NCI-H446 (cell line): ENCODE results near the gene LNX1.

Experiments used
- DNase-seq, 2 experiments: peaks; one replicate each; lab custom pipeline; 2025; lab: John Stamatoyannopoulos, UW

LNX1 gene

DNA sequence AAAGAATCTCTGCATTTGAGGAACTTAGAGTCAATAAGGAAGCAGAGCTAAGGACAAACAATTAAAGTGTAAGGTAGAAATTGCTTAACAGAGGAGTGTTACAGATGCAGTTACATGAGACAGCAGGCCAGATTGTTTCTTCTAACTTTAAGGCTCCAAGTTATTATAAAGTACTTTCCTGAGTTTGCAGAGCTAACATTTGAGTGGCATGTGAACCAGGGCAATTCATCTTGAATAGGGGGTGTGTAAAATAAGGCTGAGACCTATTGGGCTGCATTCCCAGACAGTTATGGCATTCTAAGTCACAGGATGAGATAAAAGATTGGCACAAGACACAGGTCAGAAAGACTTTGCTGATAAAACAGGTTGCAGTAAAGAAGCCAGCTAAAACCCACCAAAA, 7.6 kb upstream of the LNX1 start:
- DNase-seq: no peak

DNA sequence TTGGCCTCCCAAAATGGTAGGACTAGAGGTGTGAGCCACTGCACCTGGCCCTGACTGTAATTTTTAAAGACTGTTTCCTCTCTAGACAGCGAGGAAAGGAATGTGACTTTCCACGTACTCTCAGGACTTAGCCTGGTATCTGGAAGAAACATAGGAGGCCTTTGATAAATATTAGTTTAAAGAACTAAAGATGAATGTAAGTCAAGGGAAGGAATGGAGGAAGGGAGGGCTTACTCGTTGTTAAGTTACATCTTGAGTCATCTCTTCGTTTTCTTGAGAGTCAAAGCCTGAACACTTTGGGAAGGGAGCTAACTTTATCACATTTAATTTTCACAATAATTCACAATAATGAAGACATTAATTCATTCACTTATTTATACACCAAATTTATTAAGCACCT, 7.2 kb upstream of the LNX1 start:
- no peak for DNase-seq

DNA sequence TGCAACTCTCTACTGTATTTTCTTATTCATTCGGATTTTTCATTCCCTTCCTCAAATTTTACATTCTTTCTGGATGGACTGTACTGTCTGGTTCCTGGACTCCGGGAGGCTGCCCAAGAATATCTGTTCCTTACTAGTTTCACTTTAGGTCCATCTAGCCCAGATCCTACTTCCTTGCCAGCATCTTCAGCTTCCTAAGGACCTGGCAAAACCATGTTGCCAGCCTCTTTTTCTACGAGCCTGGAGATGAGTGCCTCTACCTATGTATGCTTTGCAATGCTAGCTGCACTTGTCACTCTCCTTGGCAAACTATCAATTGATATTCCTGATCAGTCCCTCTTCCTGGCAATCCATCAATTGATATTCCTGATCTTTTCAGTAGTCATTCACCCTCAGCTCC, 5.6 kb upstream of the LNX1 start:
- DNase-seq: no peak

DNA sequence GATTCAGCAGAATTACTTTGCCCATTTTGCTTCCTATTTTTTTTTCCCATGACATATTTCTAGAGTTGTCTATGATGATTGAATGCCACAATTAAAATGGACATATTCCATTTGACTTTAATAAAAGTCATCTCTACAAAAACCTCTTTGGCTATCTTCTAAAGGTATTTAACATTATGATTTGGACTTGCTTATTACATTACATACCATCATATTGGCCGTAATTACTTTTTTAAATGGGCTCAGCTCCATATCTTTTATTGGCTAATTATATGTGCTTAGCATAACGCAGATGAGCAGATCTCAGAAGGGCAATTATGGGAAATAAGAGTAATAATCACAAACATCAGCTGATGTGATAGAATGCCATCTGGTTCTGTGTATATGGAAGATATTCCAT, 4.5 kb upstream of the LNX1 start:
- no peak for DNase-seq

DNA sequence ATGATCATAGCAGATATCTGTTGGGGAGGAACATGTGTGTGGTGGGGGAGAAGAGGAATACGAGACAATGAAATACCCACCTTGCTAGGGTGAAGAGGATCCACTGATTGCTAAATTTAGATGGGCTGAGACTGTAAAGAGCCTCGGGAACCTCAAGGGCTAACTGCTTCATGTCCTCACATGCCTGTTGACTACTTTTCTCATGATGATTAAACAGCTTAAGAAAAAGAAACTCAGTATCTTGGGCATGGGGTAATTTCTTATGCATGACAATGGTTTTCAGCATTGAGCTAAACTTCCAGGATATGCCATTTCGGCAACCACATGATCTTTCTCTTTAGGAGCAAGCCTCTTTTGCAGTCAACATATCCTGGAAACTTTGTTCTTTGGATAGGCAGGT, 3.9 kb upstream of the LNX1 start:
- DNase-seq: no peak

DNA sequence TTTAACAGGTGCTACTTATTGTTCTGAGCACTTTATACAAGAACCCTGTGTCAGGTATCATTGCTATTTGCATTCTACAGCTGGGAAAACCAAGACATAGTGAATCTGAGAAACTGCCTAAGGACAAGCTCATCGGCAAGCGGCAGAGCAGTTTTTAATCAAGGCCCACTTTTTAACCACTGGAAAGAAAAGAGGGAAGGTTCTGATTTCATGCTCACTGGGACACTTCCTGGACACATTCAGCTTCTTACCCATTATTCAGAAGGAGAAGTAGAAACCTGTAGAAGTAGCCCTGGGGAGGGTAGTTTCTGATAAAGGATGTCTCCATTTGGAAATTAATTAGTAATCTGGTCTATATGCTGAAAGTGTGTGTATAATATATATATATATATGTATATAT, 2.5 kb upstream of the LNX1 start:
- no peak for DNase-seq

DNA sequence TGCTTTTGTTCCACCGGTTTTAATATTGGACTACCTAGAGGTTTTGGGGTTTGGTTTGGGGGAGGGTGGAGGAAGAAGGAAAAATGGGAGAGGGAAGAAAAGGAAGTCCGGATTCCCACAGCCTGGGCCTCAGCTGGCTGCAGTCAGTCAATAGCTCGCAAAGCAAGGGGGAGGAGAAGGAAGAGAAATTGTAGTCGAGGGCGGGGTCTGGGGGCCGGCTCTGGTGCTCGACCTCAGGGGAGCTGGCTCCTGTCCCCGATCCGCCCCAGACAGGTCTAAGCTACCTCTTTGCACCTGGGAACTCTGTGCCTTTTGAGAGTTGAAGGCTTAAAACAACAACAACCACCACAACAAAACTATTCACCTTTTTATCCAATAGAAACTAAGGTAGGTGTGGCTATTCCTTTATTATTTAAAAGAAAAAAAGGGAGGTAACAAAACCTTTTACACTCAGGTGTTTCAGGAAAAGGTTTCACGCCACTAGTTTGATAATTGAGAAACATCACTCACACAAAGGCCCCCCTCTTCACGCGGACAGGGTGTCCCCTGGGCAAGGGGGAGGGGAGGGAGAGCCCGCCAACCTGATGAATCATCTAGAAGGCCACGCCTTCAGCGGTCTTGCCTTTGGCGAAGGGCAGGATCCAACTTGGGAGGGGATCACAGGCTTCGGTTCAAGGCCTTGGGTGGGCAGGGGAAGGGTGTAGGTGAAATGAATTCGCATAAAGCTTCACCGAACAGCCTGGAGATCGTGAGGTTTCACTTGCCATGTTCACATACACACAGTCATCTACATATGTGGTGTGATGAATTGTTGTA, 1.6 kb upstream of the LNX1 start:
- DNase-seq: no peak

DNA sequence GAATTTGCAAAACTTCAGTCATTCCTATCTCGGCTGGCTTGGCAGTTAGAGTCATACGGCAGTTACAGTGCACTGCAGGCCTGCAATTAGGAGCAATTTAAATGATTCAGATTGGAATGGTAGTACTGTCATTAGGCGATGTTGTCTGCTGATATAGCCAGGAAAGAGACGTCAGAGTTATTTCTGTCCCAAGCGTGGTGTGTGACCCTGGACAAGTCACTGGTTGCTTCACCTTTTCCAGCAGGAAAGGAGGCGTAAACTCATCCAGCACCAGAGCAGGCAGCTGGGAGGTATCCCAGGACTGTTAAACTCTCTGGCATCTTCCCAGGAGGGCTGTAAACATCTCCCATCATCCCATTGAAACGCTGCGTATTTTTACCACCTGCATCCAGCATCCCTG, 836 bp upstream of the LNX1 start:
- no peak for DNase-seq

DNA sequence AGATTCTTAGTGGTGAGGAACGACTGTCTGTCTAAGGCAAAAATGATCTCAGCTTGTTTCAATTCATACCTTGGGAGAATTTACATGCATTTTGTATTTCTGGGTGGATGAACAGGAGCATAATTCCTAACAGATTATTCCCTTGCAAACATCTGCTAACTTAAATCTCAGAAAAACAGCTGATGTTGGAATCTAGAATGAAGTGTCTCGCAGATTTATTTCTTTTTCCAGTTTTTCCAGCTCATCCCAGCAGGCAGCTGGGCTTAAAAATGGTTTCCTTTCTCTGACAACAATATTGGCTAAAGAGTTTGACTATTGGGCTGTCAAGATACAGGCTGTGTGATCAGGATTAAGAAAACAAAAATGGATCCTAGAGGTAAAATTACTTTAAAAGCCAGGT, 1.1 kb downstream of the LNX1 start:
- DNase-seq: no peak

DNA sequence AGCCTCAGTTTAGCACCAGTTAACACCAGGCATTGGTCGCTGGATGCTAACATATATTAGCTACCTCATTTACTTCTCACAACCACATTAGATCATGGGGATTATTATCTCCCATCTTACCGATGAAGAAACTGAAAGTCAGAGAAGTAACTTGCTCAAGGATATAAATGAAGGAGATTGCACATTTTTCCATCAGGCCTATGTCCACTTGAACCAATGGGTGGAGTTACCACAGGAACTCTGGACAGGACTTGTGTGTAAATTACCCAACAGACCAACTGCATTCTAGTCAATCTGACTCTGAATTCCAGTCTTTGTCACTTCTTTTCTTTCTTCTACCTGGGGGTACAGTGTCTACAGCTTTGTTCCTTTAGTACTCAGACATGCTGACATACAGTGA, 1.8 kb downstream of the LNX1 start:
- DNase-seq: no peak

DNA sequence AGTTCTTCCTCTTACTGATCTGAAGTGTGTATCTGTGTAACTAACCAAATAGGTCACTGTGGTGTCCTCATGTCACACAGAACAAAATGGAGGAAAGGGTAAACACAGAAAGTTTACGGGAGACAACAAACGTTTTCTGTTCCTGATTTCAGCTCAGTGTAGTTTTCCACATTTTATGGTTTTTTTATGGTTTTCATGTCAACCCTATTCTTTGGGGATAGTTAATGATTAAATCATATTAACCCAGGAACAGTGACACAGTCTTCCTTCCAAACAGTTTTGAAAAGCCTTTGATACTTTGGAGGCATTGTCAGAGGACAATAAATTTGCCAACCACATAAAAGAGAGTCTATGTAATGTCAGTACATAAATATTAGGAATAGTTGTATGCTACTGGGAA, 4.2 kb downstream of the LNX1 start:
- DNase-seq: no peak

DNA sequence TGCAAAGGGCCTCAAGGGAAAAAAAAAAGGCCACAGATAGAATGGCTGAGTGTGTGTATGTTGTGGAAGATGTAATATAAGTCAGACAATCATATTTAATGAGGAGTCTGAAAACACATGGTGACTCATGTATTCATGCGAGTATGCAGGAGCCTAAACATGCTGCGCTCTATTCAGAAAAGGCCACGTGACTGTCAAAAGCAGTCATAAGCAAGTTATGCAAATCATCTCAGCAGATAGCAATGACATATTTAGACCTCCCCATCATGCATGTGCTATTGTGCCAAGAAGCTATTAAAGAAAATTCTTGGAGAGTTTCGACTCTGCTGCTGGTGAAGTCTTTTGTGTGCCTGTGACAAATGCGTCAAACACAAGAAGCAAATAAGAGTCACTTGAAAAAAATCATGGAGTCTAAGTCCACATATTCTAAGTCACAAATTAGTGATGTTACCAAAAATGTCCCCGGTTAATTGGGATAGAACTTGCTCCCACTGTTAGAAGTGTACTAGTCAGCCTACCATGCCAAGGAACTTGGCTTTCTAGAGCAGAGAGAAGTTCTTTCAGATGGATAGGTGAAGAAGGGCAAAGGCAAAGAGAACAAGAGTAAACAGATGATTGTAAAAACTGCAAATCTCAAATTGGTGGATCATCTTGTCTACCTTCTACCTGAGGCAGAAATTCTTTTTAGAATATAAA, 5.0 kb downstream of the LNX1 start:
- DNase-seq: no peak

DNA sequence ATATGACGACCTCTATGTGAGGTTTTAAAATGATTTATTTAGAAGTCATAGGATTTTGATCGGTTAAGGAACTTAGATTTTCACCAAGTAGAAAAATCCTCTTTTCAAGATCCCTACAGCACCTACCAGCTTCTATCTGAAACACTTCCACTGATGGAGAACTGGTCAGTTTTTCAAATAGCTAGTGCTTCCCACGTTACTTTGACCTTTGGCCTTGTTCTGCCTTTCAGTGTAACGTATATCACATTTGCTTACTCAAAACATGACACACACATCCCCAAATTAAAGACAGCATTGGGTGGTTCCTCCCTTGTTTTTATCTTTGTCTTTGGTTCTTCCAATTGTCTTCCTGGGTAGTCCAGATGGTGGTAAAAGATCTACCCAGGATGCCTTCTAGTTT, 6.6 kb downstream of the LNX1 start:
- DNase-seq: no peak

DNA sequence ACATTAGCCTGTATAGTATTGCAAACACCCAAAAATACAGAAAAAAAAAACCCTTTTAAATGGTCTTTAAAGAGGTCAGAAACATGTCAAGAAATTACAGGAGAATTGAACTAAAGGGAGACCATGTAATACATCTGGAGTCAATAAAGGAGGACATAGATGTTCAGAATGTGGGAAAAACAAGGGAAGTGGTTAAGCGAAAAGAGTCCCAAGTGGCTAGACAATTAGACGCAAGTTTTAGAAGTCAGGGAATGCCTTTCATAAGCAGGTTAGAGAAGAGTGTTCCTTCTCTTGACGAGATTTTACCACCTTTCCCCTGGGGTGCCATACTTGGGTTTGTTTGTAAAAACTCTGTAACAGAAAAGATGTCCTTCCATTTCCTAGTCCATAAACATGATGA, 7.8 kb downstream of the LNX1 start:
- no peak for DNase-seq

DNA sequence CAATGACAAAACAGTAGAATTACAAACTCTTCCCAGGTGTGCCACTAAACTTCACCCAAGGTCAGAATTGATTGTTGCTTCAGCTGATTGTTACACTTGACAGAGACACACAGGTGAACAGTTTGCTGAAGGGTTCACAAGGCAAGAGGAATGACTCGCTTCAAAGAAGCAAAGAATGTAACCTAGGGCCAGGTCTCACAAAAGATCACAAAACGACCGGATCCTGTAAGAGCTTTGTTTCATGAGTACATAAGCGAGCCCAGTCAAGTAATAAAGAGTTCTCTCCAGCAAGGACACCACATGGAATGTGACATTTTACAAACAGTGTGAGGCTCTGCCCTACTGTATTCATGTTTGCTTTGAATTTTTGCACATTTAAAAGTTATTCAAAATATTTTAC, 9.1 kb downstream of the LNX1 start:
- DNase-seq: no peak

DNA sequence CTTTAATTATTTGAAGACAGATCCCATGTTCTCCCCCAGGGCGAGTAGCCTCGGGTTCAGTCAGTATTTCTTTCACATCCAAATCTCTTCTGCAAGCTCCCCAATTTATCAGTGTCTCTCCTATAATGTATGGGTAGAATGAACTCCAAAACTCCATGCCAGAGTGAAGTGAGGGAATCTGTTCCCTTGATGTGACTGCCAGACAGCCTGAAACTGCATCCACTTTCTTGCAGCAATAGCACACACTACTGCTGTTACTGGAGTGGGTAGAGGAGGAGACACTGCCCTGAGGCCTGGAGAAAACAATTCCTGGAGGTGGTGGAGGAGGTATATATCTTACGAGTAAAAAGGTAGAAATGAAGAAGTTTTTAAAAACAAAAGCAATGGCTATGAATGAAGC, 11.0 kb downstream of the LNX1 start:
- no peak for DNase-seq

DNA sequence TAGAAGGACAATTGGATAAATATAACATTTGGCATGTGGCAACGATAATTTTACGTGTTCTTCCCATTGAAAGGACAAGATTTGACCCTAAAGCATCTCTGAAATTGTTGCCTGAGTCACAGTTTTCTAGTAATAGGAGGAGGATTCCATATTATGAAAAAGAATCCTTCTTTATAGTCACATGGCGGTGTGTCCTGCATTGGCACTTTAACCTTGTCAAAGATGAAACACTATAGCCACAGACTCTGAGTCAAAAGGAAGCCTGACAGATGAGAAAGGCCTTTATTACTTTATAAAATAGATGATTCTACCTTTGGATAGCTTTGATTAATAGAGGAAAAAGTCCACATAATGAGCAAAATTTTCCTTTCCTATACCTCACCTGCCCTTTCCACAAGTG, 11.5 kb downstream of the LNX1 start:
- no peak for DNase-seq

DNA sequence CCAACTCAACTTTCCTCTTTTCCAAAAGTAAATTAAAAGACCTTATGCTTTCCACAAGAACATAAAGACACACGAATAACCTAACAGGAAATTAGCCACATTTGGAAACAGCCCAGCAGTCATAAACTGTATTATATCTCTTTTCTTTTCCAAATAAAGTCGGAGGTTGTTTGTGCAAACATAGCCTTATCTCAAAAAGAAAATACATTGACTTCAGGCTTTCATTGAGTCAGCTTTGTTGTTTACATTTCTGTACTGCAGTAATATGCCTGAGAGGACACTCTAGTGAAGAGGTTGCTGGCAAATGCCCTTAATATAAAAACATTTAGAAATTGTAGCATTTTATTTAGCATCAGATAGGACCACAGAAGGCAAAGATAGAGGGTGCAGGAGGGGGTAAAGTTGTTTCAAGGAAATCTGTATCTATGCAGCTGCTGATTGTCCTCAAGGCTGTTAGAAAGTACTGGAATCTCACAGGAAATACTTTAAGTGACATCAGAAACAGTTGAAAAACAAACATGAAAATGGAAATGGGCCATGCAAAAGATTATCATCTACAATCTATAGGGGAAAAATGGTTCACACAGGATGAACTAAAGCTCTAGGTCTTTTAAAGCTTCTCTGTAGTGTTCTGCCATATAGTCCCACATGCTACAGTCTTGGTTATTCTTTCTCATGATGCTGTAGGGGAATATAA, 14.5 kb downstream of the LNX1 start:
- no peak for DNase-seq

DNA sequence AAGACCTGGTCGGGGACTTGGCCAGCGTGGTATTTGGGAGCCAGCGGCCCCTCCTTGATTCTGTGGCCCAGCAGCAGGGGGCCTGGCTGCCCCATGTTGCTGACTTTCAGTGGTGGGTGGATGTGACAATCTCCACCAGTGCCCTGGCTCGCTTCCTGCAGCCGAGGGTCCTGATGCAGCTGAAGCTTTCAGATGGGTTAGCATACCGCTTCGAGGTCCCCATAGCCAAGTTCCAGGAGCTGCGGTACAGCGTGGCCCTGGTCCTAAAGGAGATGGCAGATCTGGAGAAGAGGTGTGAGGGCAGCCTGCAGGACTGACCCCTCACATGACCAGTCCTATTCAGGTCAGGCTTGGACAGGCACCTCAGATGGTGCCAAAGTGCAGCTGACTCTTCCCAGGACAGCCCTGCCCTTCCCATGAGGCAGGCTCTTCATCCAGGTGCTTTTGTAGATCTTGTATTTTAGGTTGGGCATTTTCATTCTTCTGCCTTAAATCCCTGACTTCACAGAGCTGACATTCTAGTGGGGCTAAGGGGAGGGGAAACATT, 15.1 kb downstream of the LNX1 start:
- no peak for DNase-seq

DNA sequence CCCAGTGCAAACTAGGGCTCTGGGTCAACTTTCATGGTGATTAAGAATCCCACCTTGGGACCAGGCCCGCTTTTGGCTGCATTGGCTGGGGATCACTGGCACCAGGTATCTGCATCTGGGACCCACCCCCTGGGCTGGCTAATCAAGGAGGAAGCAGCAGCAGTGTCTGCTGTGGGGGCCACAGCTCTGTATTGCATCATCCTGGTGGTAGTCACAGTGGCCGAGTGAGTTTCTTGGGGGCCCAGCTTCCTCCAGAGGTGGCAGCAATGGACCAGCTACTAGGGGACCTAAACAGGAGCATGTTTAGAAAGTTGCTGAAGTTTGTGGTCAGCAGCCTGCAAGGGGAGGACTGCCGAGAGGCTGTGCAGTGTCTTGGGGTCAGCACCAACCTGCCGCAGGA, 15.7 kb downstream of the LNX1 start:
- no peak for DNase-seq

DNA sequence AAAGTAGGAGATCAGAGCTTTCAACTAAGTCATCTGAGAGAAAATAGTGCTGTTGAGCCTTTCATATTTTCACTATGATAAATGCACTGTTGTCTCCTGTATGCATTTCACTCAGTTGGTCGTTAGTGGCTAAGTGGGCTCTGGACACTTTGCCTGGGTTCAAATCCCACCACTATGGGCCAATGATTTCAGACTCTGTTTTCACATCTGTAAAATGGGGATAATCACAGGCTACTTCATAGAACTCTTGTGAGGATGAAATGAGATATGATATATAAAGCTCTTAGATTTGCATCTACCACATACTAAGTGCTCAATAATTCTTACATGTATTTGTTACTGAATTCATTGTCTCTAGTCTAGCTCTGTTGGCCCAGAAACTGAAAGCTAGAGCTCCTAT, 16.8 kb downstream of the LNX1 start:
- DNase-seq: no peak

DNA sequence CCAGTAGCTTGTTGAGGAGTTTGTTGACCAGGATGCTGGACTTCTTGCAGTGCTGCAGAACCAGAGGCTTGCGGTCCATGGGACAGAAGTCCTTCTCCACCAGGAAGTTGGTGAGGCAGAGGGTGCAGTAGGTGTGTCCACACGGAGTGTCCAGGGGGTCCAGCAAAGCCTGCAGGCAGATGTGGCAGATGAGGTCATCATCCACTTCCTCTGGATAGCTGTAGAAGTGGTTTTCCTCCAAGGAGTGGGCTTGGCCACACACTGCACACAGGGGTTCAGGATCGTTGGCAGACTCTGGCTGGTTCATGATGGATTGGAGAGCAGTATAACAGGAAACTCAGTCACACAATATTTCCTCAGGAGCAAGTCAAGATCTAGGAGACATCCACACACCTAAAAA, 17.6 kb downstream of the LNX1 start:
- no peak for DNase-seq

DNA sequence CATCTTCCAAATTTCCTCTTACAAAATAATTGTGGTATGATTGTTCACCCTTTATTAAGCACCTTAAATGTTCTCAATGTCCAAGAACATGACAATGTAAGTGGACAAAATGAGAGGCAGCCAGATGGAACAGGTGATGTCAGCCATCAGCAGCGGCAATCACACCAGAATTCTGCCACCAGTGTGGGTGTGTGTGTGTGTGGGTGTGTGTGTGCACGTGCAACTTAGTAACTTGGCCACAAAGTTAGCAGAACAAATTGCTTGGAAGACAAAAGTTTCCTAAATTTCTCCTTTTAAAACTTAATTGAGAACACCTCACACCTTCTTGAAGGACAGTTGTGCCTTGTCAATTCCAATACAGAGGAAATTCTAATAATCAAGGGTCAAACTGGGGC, 18.7 kb downstream of the LNX1 start:
- no peak for DNase-seq
